SH-SY5Y (cell line): Measurements from ENCODE around the gene STMP1.

ENCODE experiments used
- GATA2 ChIP-seq: IDR thresholded peaks from 2 replicates; pipeline ENCODE4 v1.6.1; 2011; ENCODE audit warnings: mild to moderate bottlenecking, low read depth, low read length
- GATA3 ChIP-seq: IDR thresholded peaks from 2 replicates; pipeline ENCODE4 v1.6.1; 2011; ENCODE audit warnings: low read depth, mild to moderate bottlenecking, low read length, moderate library complexity

GRCh38 chr7:135669774-135670173, 7.5 kb downstream of the STMP1 start:
- TF ChIP-seq GATA2 (no peak), GATA3 (no peak)
